Measurements from ENCODE around the gene NRN1L. TPM values are rescaled to one million over a fixed set of nuclear protein-coding genes. Genes with fewer than 3 reads are reported as not detected.

The NRN1L gene
- total and polyA plus RNA-seq, 2 donors (not counting 3 experiments of a cell fraction or from before 2014, with no cell fraction given) = 0.37 TPM; not detected in 1

DNA sequence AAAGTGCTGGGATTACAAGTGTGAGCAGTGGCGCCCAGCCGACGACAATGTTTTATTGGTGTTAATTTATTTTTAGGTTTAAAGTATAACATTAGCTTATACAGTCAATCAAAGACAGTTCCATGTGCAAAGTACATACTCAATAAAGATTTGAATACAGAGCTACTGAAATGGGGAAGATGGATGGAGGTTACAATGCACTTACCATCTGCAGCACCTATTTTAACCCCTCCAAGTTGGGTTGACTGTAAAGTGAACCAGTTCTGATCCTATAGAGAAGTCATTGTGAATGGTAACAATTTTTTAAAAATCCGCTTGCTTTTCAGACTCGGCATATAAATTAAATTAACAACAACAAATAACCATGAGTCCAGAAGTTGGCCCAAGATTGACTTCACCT is 7.7 kb downstream of the NRN1L start:
- Histone ChIP-seq H3K9me3 (replicated peaks; ENCODE audit: control insufficient read depth, insufficient read depth, low read length) (no peaks in the 10 kb centered on the region), H2AFZ (ENCODE audit: low read depth, low read length) (peak overlapping the region; percentile 66), H3K4me1 (ENCODE audit: control insufficient read depth, extremely low read depth, insufficient read depth, low read length) (peaks cover 21% of the 10 kb centered on the region), H3K9ac (replicated peaks; ENCODE audit: extremely low read depth, insufficient read depth, low read length) (peak overlapping the region; percentile 53), H3K9me1 (replicated peaks; ENCODE audit: control insufficient read depth, extremely low read depth, insufficient read depth, low read length) (no peaks in the 10 kb centered on the region), H3K79me2 (ENCODE audit: control insufficient read depth, insufficient read depth, low read length) (peaks cover 19% of the 10 kb centered on the region), H4K20me1 (replicated peaks; ENCODE audit: control insufficient read depth, extremely low read depth, insufficient read depth, low read length) (no peaks in the 10 kb centered on the region), H3K4me3 (replicated peaks in 1 of 3; ENCODE audit: insufficient read depth in 1 of 3, low read depth in 1 of 3, low read length in 3 of 3) (peak overlapping the region in 1 of 3 experiments; percentile 44), H3K36me3 (ENCODE audit: control insufficient read depth in 2 of 2, extremely low read depth in 1 of 2, insufficient read depth in 2 of 2, low read length in 2 of 2) (no peaks in the 10 kb centered on the region), H3K4me2 (ENCODE audit: insufficient read depth, low read length) (peak overlapping the region; percentile 92), H3K27me3 (ENCODE audit: control insufficient read depth in 2 of 2, insufficient read depth in 2 of 2, low read length in 2 of 2) (no peaks in the 10 kb centered on the region), H3K27ac (ENCODE audit: insufficient read depth, low read depth, low read length) (no peak overlapping the region)
- intact Hi-C loops (cut with micrococcal nuclease) = loop anchor here (2.0 kb wide), 2 partner anchors 46 to 344 kb away; partner anchors contain the start of genes CENPT, ESRP2 and NUTF2
- FAIRE-seq (no peak), DNase-seq (ENCODE audit: low read depth, low spot score) (no peak)
- TSS peak; percentile 55 for BruUV-seq (replicated peaks)
- dilution Hi-C loops (cut with MboI; ENCODE audit: extremely low pct_ligation_motif_present, low sequenced_read_pairs) = no loop called here
- ChIA-PET CTCF (interaction anchor here (0.9 to 2.6 kb wide), 8 partner anchors 9 to 371 kb away, joined by 3 to 17 read pairs (median 4); partner anchors contain the start of gene NRN1L), POLR2A (no interaction called here)
- TF ChIP-seq EZH2 (IDR thresholded peaks at IDR 0.05; ENCODE audit: borderline replicate concordance, low read depth, low read length, severe bottlenecking) = no peak
- no peak for TF ChIP-seq JUN (IDR thresholded peaks at IDR 0.05; ENCODE audit: borderline replicate concordance, insufficient read depth, insufficient read length, low read depth)
- no peak for TF ChIP-seq POLR2AphosphoS5 (IDR thresholded peaks at IDR 0.05; ENCODE audit: insufficient read depth, low read depth, low read length)
- TF ChIP-seq FOS (IDR thresholded peaks at IDR 0.05; ENCODE audit: borderline replicate concordance, insufficient read depth, low read length) = no peak
- no peak for TF ChIP-seq MAX (IDR thresholded peaks at IDR 0.05; ENCODE audit: insufficient read depth, insufficient read length)
- TF ChIP-seq, protein P1, sequence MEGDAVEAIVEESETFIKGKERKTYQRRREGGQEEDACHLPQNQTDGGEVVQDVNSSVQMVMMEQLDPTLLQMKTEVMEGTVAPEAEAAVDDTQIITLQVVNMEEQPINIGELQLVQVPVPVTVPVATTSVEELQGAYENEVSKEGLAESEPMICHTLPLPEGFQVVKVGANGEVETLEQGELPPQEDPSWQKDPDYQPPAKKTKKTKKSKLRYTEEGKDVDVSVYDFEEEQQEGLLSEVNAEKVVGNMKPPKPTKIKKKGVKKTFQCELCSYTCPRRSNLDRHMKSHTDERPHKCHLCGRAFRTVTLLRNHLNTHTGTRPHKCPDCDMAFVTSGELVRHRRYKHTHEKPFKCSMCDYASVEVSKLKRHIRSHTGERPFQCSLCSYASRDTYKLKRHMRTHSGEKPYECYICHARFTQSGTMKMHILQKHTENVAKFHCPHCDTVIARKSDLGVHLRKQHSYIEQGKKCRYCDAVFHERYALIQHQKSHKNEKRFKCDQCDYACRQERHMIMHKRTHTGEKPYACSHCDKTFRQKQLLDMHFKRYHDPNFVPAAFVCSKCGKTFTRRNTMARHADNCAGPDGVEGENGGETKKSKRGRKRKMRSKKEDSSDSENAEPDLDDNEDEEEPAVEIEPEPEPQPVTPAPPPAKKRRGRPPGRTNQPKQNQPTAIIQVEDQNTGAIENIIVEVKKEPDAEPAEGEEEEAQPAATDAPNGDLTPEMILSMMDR (IDR thresholded peaks at IDR 0.05; ENCODE audit: extremely low read depth in 1 of 2, insufficient read depth in 1 of 2, low read depth in 1 of 2, low read length in 2 of 2) = no peak
- TF ChIP-seq POLR2A (IDR thresholded peaks at IDR 0.05; ENCODE audit: low read depth, low read length) = no peak
- no peak for TF ChIP-seq MYC (IDR thresholded peaks at IDR 0.05; ENCODE audit: low read depth, low read length)
- no peak for TF ChIP-seq GATA2 (IDR thresholded peaks at IDR 0.05; ENCODE audit: insufficient read depth, insufficient read length, low read depth, low read length)
